Globus pallidus (tissue), 1 donor: ENCODE results near the gene RAB40B.
A peak's percentile ranks its signal among the peaks of the same experiment; 100 is the strongest.

ENCODE experiments used
- DNase-seq: peaks from one replicate; pipeline ENCODE4 v3.0.0-alpha.2; 2015; ENCODE audit warnings: low spot score

Gene RAB40B

DNA sequence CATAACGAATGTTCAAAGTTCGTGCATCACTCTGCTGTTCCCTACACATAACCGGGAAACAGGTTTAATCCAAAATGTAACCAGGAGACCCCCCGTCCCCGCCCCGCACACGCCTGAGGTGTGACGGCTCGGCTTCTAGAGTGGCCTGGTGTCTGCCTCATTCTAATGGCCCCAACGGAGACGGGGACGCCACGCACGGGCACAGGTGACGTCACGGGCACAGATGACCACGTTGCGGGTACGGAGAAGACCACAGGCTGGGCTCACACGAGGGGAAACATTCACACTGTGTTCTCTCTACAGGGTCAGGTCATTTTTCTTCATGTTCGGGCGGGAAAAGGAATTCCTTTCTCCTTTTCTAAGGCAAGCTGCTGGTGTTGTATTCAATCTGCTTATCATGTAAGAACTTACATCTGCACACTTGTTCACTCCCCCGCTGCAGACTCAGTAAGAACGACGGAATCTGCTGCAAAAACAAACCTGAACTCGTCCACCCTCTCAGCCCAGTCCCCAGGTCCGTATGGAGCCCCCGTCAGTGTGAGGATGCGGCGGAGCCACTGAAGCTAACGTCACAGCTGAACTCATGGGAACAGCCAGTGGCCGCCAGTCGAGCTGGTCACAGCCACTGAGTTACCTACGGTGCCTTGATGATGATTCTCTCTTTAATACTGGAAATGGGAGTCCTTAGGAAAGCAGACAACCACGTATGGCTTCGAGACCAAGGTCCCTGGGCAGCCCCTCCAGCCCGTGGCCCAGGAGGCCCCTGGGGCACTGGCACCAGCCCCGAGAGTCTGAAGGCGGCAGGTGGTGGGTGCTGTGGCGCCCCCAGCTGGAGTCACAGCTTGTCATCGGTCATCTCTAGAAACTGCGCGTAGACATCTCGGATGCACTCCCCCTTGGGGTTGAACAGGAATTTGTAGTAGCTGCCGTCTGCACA, 83.1 kb downstream of the RAB40B start:
- DNase-seq: no peak

DNA sequence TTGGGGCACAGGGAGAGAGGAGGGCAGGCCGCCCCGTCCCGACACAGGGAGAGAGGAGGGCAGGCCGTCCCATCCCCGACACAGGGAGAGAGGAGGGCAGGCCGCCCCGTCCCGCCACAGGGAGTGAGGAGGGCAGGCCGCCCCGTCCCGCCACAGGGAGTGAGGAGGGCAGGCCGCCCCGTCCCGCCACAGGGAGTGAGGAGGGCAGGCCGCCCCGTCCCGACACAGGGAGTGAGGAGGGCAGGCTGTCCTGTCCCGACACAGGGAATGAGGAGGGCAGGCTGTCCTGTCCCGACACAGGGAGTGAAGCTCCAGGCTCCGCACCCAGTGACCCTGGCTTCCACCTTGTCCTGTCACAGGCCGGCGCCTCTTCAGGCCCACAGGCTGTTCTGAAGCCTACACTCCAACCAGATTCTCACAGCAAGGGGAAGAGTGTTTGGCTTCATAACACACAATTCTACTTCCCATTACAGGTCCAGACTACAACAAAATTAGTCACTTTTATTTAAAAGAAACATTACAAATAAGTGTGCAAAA, 84.3 kb downstream of the RAB40B start:
- no peak for DNase-seq

DNA sequence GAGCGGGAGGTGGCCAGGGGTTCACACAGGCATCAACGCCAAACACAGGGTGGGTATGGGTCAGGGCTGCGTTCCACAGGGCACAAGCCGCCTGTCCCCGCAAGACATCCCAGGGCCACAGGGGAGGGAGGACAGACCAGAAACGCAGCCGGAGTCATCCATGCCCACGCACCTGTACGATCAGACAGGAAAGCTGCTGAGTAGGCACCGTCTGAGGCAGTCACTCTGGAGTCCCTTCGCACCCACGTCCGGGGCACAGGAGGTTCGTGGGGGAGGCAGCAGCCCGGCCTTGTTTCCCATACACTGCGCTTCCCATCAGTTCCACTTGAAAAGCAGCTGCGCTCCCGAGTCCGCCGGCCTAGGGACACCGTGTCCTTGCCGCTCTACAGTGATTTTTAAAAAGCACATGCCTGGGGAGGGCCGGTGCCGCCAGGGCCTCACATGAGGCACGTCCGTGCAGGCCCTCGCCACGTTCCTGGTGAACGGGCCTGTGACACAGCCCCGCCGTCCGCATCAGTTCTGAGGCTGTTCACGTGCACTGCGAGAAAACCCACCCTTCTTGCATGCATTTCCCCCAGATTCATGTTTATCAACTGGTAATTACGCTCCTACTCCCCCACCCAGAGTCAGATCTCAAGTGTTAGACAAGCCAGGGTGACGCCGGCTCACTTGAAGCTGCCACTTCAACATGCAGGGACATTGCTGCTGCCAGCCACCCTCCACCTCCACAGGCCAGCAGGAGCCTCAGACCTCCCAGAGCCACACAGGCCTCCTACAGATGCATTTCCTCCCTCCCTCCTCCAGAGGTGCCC, 85.0 kb downstream of the RAB40B start:
- DNase-seq: no peak

DNA sequence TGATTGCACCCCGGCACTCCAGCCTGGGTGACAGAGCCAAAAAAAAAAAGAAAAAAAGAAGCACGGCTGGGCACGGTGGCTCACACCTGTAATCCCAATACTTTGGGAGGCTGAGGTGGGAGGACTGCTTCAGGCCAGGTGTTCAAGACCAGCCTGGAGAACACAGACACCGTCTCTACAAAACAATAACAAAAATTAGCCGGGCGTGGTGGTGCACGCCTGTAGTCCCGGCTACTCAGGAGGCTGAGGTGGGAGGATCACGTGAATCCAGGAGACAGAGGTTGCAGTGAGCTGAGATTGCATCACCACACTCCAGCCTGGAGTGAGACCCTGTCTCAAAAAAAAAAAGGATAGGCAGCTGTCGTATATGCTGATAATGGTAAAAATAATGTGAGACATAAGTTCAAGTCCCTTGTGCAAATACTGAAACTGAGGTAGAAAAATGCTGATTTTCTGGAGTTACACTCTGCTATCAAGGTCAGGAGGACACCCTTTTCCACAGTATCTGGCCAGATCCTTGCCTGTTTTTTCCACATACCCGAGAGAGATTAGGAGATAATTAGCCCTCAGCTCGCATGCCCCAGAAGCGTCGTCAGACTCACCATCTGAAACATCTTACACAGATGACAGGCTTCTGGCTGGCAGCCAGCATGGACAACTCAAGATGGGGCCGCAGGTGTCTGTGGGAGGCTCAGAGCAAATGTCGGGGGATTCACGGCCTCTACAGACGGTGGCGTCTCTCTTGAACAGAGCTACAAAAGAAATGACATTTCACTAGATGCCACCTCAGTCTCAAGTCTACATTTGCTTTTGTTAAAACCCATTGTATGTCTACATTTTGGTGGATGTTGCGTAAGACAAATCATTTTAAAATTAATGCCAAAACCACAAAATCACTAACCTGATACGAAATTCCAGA, 87.1 kb downstream of the RAB40B start:
- DNase-seq: no peak

DNA sequence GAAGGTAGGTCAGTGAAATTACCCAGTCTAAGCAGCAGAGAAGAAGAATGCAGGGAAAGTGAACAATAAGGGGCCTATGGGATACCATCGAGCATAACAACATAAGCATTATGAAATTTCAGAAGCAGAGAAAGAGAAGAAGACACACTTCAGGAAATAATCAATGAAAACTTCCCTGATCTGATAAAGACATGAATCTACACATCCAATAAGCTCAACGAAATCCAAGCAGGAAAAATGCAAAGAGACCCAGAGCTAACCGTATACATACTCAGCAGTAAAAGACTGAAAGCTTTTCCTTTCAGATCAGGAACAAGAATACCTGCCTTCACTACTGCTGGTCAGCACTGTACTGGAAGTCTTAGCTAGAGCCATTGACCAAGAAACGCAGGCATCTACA, 88.8 kb downstream of the RAB40B start:
- DNase-seq: no peak

DNA sequence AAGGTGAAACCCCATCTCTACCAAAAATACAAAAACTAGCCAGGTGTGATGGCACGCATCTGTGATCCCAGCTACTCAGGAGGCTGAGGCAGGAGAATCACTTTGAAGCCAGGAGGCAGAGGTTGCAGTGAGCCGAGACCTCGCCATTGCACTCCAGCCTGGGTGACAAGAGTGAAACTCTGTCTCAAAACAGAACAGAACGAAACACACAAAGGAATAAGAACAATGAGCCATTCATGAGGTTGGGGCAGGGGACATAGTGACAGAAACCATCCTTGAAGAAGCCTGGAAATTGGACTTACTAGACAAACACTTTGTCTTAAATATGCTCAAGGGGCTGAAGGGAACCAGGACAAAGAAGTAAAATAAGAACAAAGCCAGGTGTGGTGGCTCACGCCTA, 89.7 kb downstream of the RAB40B start:
- peak; percentile 65 for DNase-seq

DNA sequence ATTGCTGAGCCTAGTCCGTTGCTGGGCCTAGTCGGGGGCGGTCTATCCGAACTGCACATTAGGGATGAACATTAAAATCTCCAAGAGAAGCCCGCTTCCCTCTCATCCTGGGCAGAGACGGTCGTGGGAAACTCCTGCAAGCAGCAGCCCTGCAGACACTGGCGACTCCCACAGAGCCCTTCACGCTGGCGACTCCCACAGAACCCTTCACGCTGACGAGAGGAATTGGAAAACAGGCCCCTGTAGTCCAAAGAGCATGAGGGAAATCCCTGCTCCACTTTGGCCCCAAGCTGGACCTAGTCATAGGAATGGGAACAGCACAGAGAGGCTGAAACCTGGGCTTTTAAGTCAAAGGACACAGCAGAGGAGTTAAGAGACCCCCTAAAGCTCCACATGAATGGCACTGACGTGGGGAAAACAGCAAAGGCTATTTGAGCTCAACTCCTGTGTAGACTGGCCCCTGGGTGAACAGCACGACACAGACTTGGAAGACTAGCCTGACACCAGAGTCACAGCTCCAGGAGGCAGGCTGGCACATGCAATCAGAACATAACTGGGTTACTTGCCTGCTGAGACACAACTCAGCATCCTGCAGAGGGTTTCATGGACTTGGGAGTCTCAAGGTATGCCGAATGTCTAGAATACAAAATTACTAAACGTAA, 92.4 kb downstream of the RAB40B start:
- DNase-seq: no peak
